T-helper 2 cell treated with Interferon-gamma antibody and Interleukin-4, amounts not matched to agents 100 ng/mL and 5 ng/mL, for 36 hours (primary cell): ENCODE results near the gene MAB21L3. TPM values are rescaled to one million over a fixed set of nuclear protein-coding genes. Genes with fewer than 3 reads are reported as not detected.

Experiments used
- intact Hi-C: fragments of 100-400 bp; cut with micrococcal nuclease; formaldehyde crosslinking; loops from one replicate; pipeline ENCODE4 v1.15.1; 2023
- total RNA-seq: library from RNA; stranded (reverse); gene quantifications from 2 replicates; pipeline ENCODE4 v1.2.3, GENCODE V29; 2022

Gene MAB21L3
- total RNA-seq, 1 donor from 2014 or later: not detected

GRCh38 chr1:116163533-116163932 is 52.3 kb downstream of the MAB21L3 start:
- intact Hi-C loops: no loop called here

GRCh38 chr1:116164150-116164549 is 53.0 kb downstream of the MAB21L3 start:
- intact Hi-C loops: no loop called here

GRCh38 chr1:116164604-116165368 is 53.6 kb downstream of the MAB21L3 start:
- intact Hi-C loops: loop anchor here (5.0 kb wide), 2 partner anchors 213 to 338 kb away; no protein-coding TSS in a partner anchor

GRCh38 chr1:116165572-116165971 is 54.4 kb downstream of the MAB21L3 start:
- intact Hi-C loops: loop anchor here (5.0 kb wide), 2 partner anchors 212 to 337 kb away; no protein-coding TSS in a partner anchor

- intact Hi-C loops: loop anchor here (5.0 kb wide), 2 partner anchors 211 to 336 kb away; no protein-coding TSS in a partner anchor
These were observed 54.9 kb downstream of the MAB21L3 start for GRCh38 chr1:116166011-116166571.

- intact Hi-C loops: loop anchor here (5.0 kb wide), 2 partner anchors 211 to 336 kb away; no protein-coding TSS in a partner anchor
These were observed 55.5 kb downstream of the MAB21L3 start for GRCh38 chr1:116166655-116167054.

GRCh38 chr1:116167625-116168276 is 56.6 kb downstream of the MAB21L3 start:
- intact Hi-C loops: loop anchor here (1.0 to 5.0 kb wide), 4 partner anchors 15 to 335 kb away; no protein-coding TSS in a partner anchor

- intact Hi-C loops: loop anchor here (1.0 to 5.0 kb wide), 4 partner anchors 16 to 334 kb away; no protein-coding TSS in a partner anchor
These were observed 57.3 kb downstream of the MAB21L3 start for GRCh38 chr1:116168277-116169032.

GRCh38 chr1:116169898-116170297 is 58.7 kb downstream of the MAB21L3 start:
- intact Hi-C loops: loop anchor here (5.0 kb wide), 2 partner anchors 207 to 332 kb away; no protein-coding TSS in a partner anchor

GRCh38 chr1:116170721-116171589 is 59.8 kb downstream of the MAB21L3 start:
- intact Hi-C loops: no loop called here

GRCh38 chr1:116172666-116173065 is 61.5 kb downstream of the MAB21L3 start:
- intact Hi-C loops: no loop called here

- intact Hi-C loops: no loop called here
These were observed 64.4 kb downstream of the MAB21L3 start for GRCh38 chr1:116175611-116176010.

GRCh38 chr1:116176306-116176789 is 65.1 kb downstream of the MAB21L3 start:
- intact Hi-C loops: no loop called here

- intact Hi-C loops: no loop called here
These were observed 66.7 kb downstream of the MAB21L3 start for GRCh38 chr1:116177861-116178260.

GRCh38 chr1:116178837-116179236 is 67.6 kb downstream of the MAB21L3 start:
- intact Hi-C loops: no loop called here

GRCh38 chr1:116179419-116179818 is 68.2 kb downstream of the MAB21L3 start:
- intact Hi-C loops: no loop called here

- intact Hi-C loops: no loop called here
These were observed 68.8 kb downstream of the MAB21L3 start for GRCh38 chr1:116179964-116180363.

GRCh38 chr1:116182019-116182714 is 71.0 kb downstream of the MAB21L3 start:
- intact Hi-C loops: no loop called here
